Body of pancreas (tissue), 4 donors: ENCODE data around the gene WDFY4.

ENCODE experiments used
- POLR2A ChIP-seq, 3 donors: fragments of 450-650 bp; IDR thresholded peaks; one replicate each; pipeline ENCODE4 v1.6.1; 2016; ENCODE audit warnings: antibody characterized with exemption in 3 of 3, mild to moderate bottlenecking in 2 of 3
- TF ChIP-seq, protein P1 (sequence below), 7 experiments: fragments of 450-650 bp in 4 of 7; fragments of 200-600 bp in 3 of 7; sonication (generic) in 3 of 7; IDR thresholded peaks; one replicate each; pipeline ENCODE4 v1.5.1; 2016 to 2019; ENCODE audit warnings: antibody characterized with exemption in 7 of 7

DNA sequence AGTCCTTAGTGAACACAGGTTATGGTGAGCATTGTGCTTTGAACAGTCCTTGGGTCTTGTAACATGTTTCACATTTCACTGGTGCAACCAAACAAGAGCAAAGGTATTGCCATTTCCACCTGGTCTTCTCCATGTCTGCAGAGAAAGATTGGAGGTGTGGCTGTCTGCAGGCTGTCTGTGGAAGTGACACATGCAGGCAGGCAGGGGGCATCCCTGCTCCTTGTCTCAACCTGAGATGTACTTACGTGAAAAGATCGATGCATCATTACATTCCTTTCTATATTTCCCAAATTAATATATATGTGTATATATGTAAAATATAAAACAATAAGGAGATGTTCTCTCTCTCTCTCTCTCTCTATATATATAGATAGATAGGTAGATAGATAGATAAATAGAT, 200.7 kb downstream of the WDFY4 start:
- TF ChIP-seq POLR2A (IDR thresholded peaks at IDR 0.05): no peak
- TF ChIP-seq, protein P1, sequence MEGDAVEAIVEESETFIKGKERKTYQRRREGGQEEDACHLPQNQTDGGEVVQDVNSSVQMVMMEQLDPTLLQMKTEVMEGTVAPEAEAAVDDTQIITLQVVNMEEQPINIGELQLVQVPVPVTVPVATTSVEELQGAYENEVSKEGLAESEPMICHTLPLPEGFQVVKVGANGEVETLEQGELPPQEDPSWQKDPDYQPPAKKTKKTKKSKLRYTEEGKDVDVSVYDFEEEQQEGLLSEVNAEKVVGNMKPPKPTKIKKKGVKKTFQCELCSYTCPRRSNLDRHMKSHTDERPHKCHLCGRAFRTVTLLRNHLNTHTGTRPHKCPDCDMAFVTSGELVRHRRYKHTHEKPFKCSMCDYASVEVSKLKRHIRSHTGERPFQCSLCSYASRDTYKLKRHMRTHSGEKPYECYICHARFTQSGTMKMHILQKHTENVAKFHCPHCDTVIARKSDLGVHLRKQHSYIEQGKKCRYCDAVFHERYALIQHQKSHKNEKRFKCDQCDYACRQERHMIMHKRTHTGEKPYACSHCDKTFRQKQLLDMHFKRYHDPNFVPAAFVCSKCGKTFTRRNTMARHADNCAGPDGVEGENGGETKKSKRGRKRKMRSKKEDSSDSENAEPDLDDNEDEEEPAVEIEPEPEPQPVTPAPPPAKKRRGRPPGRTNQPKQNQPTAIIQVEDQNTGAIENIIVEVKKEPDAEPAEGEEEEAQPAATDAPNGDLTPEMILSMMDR (IDR thresholded peaks at IDR 0.05): no peak
